Astrocyte (in vitro differentiated cells and primary cell): ENCODE results near the gene BTF3. TPM values are rescaled to one million over a fixed set of nuclear protein-coding genes. Genes with fewer than 3 reads are reported as not detected.

Experiments used
- DNase-seq: peaks from one replicate; pipeline ENCODE4 v3.0.0-alpha.2; 2010; ENCODE audit warnings: low read depth
- FAIRE-seq: peaks from 2 replicates; lab custom pipeline; 2011; peaks lifted over from hg19 to GRCh38; lab: Jason Lieb, UNC
- H2AFZ ChIP-seq: 2 replicates; pipeline ENCODE4 v1.6.0; 2012; ENCODE audit warnings: low read depth, low read length, inconsistent platforms
- H3K27ac ChIP-seq: 2 replicates; pipeline ENCODE4 v1.5.1; 2011; ENCODE audit warnings: low read depth, low read length, inconsistent platforms
- H3K27me3 ChIP-seq: 2 replicates; pipeline ENCODE4 v1.6.0; 2011; ENCODE audit warnings: low read length, inconsistent platforms; ENCODE audit not compliant: insufficient read depth
- H3K36me3 ChIP-seq: 2 replicates; pipeline ENCODE4 v1.5.1; 2011; ENCODE audit warnings: low read length, inconsistent platforms; ENCODE audit not compliant: insufficient read depth
- H3K4me1 ChIP-seq: 2 replicates; pipeline ENCODE4 v1.5.1; 2011; ENCODE audit warnings: low read length, inconsistent platforms; ENCODE audit not compliant: insufficient read depth
- H3K4me2 ChIP-seq: 2 replicates; pipeline ENCODE4 v1.6.0; 2012; ENCODE audit warnings: low read length, inconsistent platforms
- H3K4me3 ChIP-seq: 2 replicates; pipeline ENCODE4 v1.5.1; 2011; ENCODE audit warnings: low read depth, mild to moderate bottlenecking, low read length, inconsistent platforms; ENCODE audit not compliant: insufficient read depth
- H3K79me2 ChIP-seq: 2 replicates; pipeline ENCODE4 v1.6.0; 2012; ENCODE audit warnings: mild to moderate bottlenecking, low read length, inconsistent platforms; ENCODE audit not compliant: insufficient read depth
- H3K9ac ChIP-seq: 2 replicates; pipeline ENCODE4 v1.6.0; 2012; ENCODE audit warnings: mild to moderate bottlenecking, low read length, inconsistent platforms
- H3K9me3 ChIP-seq: 2 replicates; pipeline ENCODE4 v1.5.1; 2012; ENCODE audit warnings: low read depth, mild to moderate bottlenecking, low read length, inconsistent platforms; ENCODE audit not compliant: insufficient read depth
- H4K20me1 ChIP-seq: 2 replicates; pipeline ENCODE4 v1.6.0; 2012; ENCODE audit warnings: low read length, inconsistent platforms; ENCODE audit not compliant: insufficient read depth
- H3K27ac Mint-ChIP-seq: one replicate; pipeline ENCODE4 v1.8.0; 2021; ENCODE audit warnings: mild to moderate bottlenecking, mixed read lengths; ENCODE audit not compliant: unreplicated experiment
- H3K27me3 Mint-ChIP-seq: one replicate; pipeline ENCODE4 v1.8.0; 2021; ENCODE audit warnings: low read depth, mixed read lengths; ENCODE audit not compliant: unreplicated experiment
- H3K36me3 Mint-ChIP-seq: one replicate; pipeline ENCODE4 v1.8.0; 2021; ENCODE audit warnings: low read depth, mixed read lengths; ENCODE audit not compliant: unreplicated experiment
- H3K4me1 Mint-ChIP-seq: one replicate; pipeline ENCODE4 v1.8.0; 2021; ENCODE audit warnings: low read depth, mixed read lengths; ENCODE audit not compliant: unreplicated experiment
- H3K4me3 Mint-ChIP-seq: one replicate; pipeline ENCODE4 v1.8.0; 2021; ENCODE audit warnings: mild to moderate bottlenecking, moderate library complexity, mixed read lengths; ENCODE audit not compliant: unreplicated experiment
- H3K9me3 Mint-ChIP-seq: one replicate; pipeline ENCODE4 v1.8.0; 2021; ENCODE audit warnings: mild to moderate bottlenecking, mixed read lengths; ENCODE audit not compliant: unreplicated experiment
- EZH2 ChIP-seq: IDR thresholded peaks from 2 replicates; pipeline ENCODE4 v1.6.1; 2012; ENCODE audit warnings: mild to moderate bottlenecking, low read length, inconsistent platforms; ENCODE audit not compliant: insufficient read depth
- total RNA-seq: library from RNA; stranded (reverse); gene quantifications from 2 replicates; pipeline ENCODE4 v1.2.1, GENCODE V29; 2021
- TF ChIP-seq, protein P1 (sequence below): IDR thresholded peaks from 2 replicates; pipeline ENCODE4 v1.5.1; 2011; ENCODE audit warnings: low read depth, mild to moderate bottlenecking, inconsistent platforms, low read length, moderate library complexity; ENCODE audit not compliant: insufficient read depth

Gene BTF3
- total RNA-seq, 1 donor from 2014 or later: 524 TPM

GRCh38 chr5:73499187-73499586, 945 bp downstream of the BTF3 start:
- peaks cover 48% of the 10 kb centered on the region for H4K20me1 ChIP-seq
- no peaks in the 10 kb centered on the region for H3K27me3 ChIP-seq
- Mint-ChIP-seq H3K27ac (peak overlapping the region; percentile 90), H3K27me3 (no peaks in the 10 kb centered on the region), H3K4me3 (peak overlapping the region; percentile 97), H3K9me3 (no peaks in the 10 kb centered on the region), H3K36me3 (peaks cover 15% of the 10 kb centered on the region), H3K4me1 (peaks cover 15% of the 10 kb centered on the region)
- H3K27ac ChIP-seq: peak overlapping the region; percentile 97
- no peak for TF ChIP-seq EZH2
- TF ChIP-seq, protein P1, sequence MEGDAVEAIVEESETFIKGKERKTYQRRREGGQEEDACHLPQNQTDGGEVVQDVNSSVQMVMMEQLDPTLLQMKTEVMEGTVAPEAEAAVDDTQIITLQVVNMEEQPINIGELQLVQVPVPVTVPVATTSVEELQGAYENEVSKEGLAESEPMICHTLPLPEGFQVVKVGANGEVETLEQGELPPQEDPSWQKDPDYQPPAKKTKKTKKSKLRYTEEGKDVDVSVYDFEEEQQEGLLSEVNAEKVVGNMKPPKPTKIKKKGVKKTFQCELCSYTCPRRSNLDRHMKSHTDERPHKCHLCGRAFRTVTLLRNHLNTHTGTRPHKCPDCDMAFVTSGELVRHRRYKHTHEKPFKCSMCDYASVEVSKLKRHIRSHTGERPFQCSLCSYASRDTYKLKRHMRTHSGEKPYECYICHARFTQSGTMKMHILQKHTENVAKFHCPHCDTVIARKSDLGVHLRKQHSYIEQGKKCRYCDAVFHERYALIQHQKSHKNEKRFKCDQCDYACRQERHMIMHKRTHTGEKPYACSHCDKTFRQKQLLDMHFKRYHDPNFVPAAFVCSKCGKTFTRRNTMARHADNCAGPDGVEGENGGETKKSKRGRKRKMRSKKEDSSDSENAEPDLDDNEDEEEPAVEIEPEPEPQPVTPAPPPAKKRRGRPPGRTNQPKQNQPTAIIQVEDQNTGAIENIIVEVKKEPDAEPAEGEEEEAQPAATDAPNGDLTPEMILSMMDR: no peak
- no peak for FAIRE-seq
- H3K79me2 ChIP-seq: peaks cover 60% of the 10 kb centered on the region
- H2AFZ ChIP-seq: no peak overlapping the region
- no peaks in the 10 kb centered on the region for H3K9me3 ChIP-seq
- H3K4me1 ChIP-seq: peaks cover 22% of the 10 kb centered on the region
- H3K4me2 ChIP-seq: peak overlapping the region; percentile 96
- no peak for DNase-seq
- peak overlapping the region; percentile 86 for H3K4me3 ChIP-seq
- peak overlapping the region; percentile 100 for H3K9ac ChIP-seq
- peaks cover 27% of the 10 kb centered on the region for H3K36me3 ChIP-seq

DNA sequence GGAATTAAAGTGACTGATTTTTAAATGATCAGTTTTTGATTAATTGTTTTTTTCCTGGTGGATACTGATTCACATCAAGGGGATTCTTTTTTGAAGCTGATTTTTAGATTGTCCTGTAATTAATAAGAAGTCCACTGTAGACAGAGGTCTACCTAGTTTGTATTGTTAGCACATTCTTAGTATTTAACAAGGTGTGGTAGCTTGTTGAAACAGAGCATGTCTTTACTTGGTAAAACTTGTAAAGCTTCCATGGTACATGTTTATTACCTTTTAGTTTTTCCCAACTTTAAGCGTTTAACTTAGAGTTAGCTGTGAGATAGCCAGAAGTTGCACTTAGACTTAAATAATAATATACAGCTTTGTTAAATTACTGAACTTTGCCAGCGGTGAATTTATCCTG, 1.5 kb downstream of the BTF3 start:
- no peak for DNase-seq
- peak overlapping the region; percentile 86 for H3K4me3 ChIP-seq
- TF ChIP-seq, protein P1: no peak
- TF ChIP-seq EZH2: no peak
- H3K27ac ChIP-seq: peak overlapping the region; percentile 13
- no peaks in the 10 kb centered on the region for H3K9me3 ChIP-seq
- Mint-ChIP-seq H3K4me3 (peak overlapping the region; percentile 97), H3K27ac (peak overlapping the region; percentile 90), H3K27me3 (no peaks in the 10 kb centered on the region), H3K4me1 (peaks cover 15% of the 10 kb centered on the region), H3K9me3 (no peaks in the 10 kb centered on the region), H3K36me3 (peaks cover 15% of the 10 kb centered on the region)
- H3K4me1 ChIP-seq: peaks cover 22% of the 10 kb centered on the region
- no peak for FAIRE-seq
- H3K9ac ChIP-seq: peak overlapping the region; percentile 100
- peak overlapping the region; percentile 96 for H3K4me2 ChIP-seq
- peaks cover 33% of the 10 kb centered on the region for H3K36me3 ChIP-seq
- peaks cover 52% of the 10 kb centered on the region for H4K20me1 ChIP-seq
- no peaks in the 10 kb centered on the region for H3K27me3 ChIP-seq
- H3K79me2 ChIP-seq: peaks cover 63% of the 10 kb centered on the region
- no peak overlapping the region for H2AFZ ChIP-seq

DNA sequence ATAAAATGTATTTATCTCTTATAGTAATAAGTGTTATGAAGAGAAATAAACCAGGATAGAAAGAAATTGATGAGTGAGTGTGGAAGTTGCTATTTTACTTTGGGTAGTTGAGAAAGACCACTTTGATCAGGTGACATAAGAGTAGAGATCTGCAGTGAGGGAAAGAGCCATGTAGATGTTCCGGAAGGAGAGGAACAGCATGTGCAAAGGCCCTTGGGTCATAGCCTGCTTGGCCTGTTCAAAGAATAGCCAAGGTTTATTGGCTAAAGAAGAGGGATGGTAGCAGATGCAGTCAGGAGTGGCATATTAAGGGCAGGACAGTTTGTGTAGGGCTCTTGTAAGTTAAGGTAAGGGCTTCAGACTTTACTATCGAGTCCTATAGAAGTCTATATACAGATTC, 3.2 kb downstream of the BTF3 start:
- Histone ChIP-seq H3K36me3 (peaks cover 46% of the 10 kb centered on the region), H3K4me2 (peak overlapping the region; percentile 96), H3K27me3 (no peaks in the 10 kb centered on the region), H3K27ac (no peak overlapping the region), H3K79me2 (peaks cover 63% of the 10 kb centered on the region), H2AFZ (no peak overlapping the region), H4K20me1 (peaks cover 54% of the 10 kb centered on the region), H3K9ac (no peak overlapping the region), H3K9me3 (no peaks in the 10 kb centered on the region), H3K4me3 (no peak overlapping the region), H3K4me1 (peaks cover 22% of the 10 kb centered on the region)
- H3K4me1 Mint-ChIP-seq: peaks cover 15% of the 10 kb centered on the region
- no peak for DNase-seq
- H3K36me3 Mint-ChIP-seq: peaks cover 15% of the 10 kb centered on the region
- no peak for TF ChIP-seq EZH2
- TF ChIP-seq, protein P1: no peak
- H3K27me3 Mint-ChIP-seq: no peaks in the 10 kb centered on the region
- H3K27ac Mint-ChIP-seq: no peak overlapping the region
- H3K9me3 Mint-ChIP-seq: no peaks in the 10 kb centered on the region
- no peak for FAIRE-seq
- H3K4me3 Mint-ChIP-seq: peak overlapping the region; percentile 97
